Naive B cell (primary cell): ENCODE measurements around the gene TDRD9. TPM values are rescaled to one million over a fixed set of nuclear protein-coding genes. Genes with fewer than 3 reads are reported as not detected.
A peak's percentile ranks its signal among the peaks of the same experiment; 100 is the strongest.

Source experiments
- ATAC-seq, 2 donors: fragments of 150-1000 bp; cut with Tn5 transposase; 2 replicates each; pipeline ENCODE4 v1.10.0; 2021; ENCODE audit warnings: low read depth in 2 of 2, mild to moderate bottlenecking in 2 of 2, moderate library complexity in 2 of 2
- DNase-seq: peaks from one replicate; pipeline ENCODE4 v3.0.0; 2022
- H3K27ac Mint-ChIP-seq, 6 donors: one replicate each; pipeline ENCODE4 v1.8.0; 2020 to 2022; ENCODE audit warnings: mild to moderate bottlenecking in 6 of 6, mixed read lengths in 6 of 6, moderate library complexity in 5 of 6, inconsistent platforms in 2 of 6
- H3K27me3 Mint-ChIP-seq, 3 donors: one replicate each; pipeline ENCODE4 v1.8.0; 2021 to 2022; ENCODE audit warnings: mixed read lengths in 3 of 3, mild to moderate bottlenecking in 1 of 3
- H3K36me3 Mint-ChIP-seq, 2 donors: one replicate each; pipeline ENCODE4 v1.8.0; 2020 to 2022; ENCODE audit warnings: mixed read lengths in 2 of 2, inconsistent platforms in 1 of 2, mild to moderate bottlenecking in 1 of 2
- H3K4me1 Mint-ChIP-seq, 3 donors: one replicate each; pipeline ENCODE4 v1.8.0; 2020 to 2022; ENCODE audit warnings: mixed read lengths in 3 of 3, inconsistent platforms in 1 of 3, mild to moderate bottlenecking in 1 of 3, moderate library complexity in 1 of 3
- H3K4me3 Mint-ChIP-seq, 8 donors: one replicate each; pipeline ENCODE4 v1.8.0; 2020 to 2022; ENCODE audit warnings: mild to moderate bottlenecking in 8 of 8, mixed read lengths in 8 of 8, moderate library complexity in 8 of 8, inconsistent platforms in 2 of 8
- H3K9me3 Mint-ChIP-seq, 7 donors: one replicate each; pipeline ENCODE4 v1.8.0; 2020 to 2022; ENCODE audit warnings: mixed read lengths in 7 of 7, mild to moderate bottlenecking in 5 of 7, inconsistent platforms in 2 of 7, moderate library complexity in 1 of 7
- polyA plus RNA-seq, 6 donors: library from polyadenylated mRNA; unstranded; fragments of 300-500 nt; fragmentation: Illumina TruSeq; gene quantifications; one replicate each; pipeline ENCODE4 v1.2.3, GENCODE V29; 2021; ENCODE audit warnings: low read depth in 6 of 6

Gene TDRD9
- polyA plus RNA-seq, 6 donors from 2014 or later = 0.37 to 3.8 (median 0.85) TPM; not detected in 2

GRCh38 chr14:104085032-104085888, 157.0 kb downstream of the TDRD9 start, which contains the start of gene ASPG:
TSS of gene ASPG (plus strand) at chr14:104085700. CDS start at chr14:104085771, 71 bp downstream.
- ATAC-seq (peak in 1 of 2 donors; percentile 13), DNase-seq (no peak)
- peak within 1 kb of the TSS in 4 of 8 donors; percentile 21 to 60 (median 34) for H3K4me3 Mint-ChIP-seq
- peak within 1 kb of the TSS in 1 of 6 donors; percentile 74 for H3K27ac Mint-ChIP-seq
- peaks cover 16 to 58% (median 31%) of the 10 kb centered on the region in 3 donors for H3K27me3 Mint-ChIP-seq
- H3K4me1 Mint-ChIP-seq = peaks cover 0 to 4% (median 0%) of the 10 kb centered on the region in 3 donors
- no peaks in the 10 kb centered on the region for H3K9me3 Mint-ChIP-seq
- no peaks in the 10 kb centered on the region for H3K36me3 Mint-ChIP-seq

- no peak for ATAC-seq
- Mint-ChIP-seq H3K4me1 (peaks cover 0 to 4% (median 0%) of the 10 kb centered on the region in 3 donors), H3K4me3 (no peak overlapping the region), H3K9me3 (no peaks in the 10 kb centered on the region), H3K36me3 (no peaks in the 10 kb centered on the region), H3K27ac (no peak overlapping the region), H3K27me3 (peaks cover 16 to 58% (median 33%) of the 10 kb centered on the region in 3 donors)
- DNase-seq = no peak
Measured at GRCh38 chr14:104085889-104086201, 157.6 kb downstream of the TDRD9 start.

- Mint-ChIP-seq H3K9me3 (no peaks in the 10 kb centered on the region), H3K4me3 (no peak overlapping the region), H3K27me3 (peaks cover 16 to 60% (median 34%) of the 10 kb centered on the region in 3 donors), H3K36me3 (no peaks in the 10 kb centered on the region), H3K27ac (no peak overlapping the region), H3K4me1 (peaks cover 0 to 4% (median 0%) of the 10 kb centered on the region in 3 donors)
- no peak for DNase-seq
- ATAC-seq = no peak
Measured at GRCh38 chr14:104086210-104086660, 158.0 kb downstream of the TDRD9 start.

- no peak overlapping the region for H3K27ac Mint-ChIP-seq
- no peak for ATAC-seq
- peak overlapping the region in 2 of 8 donors; percentile 24 to 65 for H3K4me3 Mint-ChIP-seq
- no peak for DNase-seq
- no peaks in the 10 kb centered on the region for H3K9me3 Mint-ChIP-seq
- peaks cover 16 to 65% (median 41%) of the 10 kb centered on the region in 3 donors for H3K27me3 Mint-ChIP-seq
- peaks cover 0 to 4% (median 0%) of the 10 kb centered on the region in 3 donors for H3K4me1 Mint-ChIP-seq
- no peaks in the 10 kb centered on the region for H3K36me3 Mint-ChIP-seq
Measured at GRCh38 chr14:104086661-104087461, 158.6 kb downstream of the TDRD9 start.

GRCh38 chr14:104087505-104087904, 159.2 kb downstream of the TDRD9 start:
- Mint-ChIP-seq H3K36me3 (no peaks in the 10 kb centered on the region), H3K27ac (no peak overlapping the region), H3K9me3 (no peaks in the 10 kb centered on the region), H3K4me3 (no peak overlapping the region), H3K27me3 (peaks cover 16 to 61% (median 41%) of the 10 kb centered on the region in 3 donors), H3K4me1 (peaks cover 0 to 4% (median 0%) of the 10 kb centered on the region in 3 donors)
- no peak for ATAC-seq
- DNase-seq = no peak

GRCh38 chr14:104087981-104088850, 160.0 kb downstream of the TDRD9 start:
- Mint-ChIP-seq H3K27ac (no peak overlapping the region), H3K4me3 (no peak overlapping the region), H3K4me1 (peaks cover 0 to 4% (median 0%) of the 10 kb centered on the region in 3 donors), H3K9me3 (no peaks in the 10 kb centered on the region), H3K36me3 (no peaks in the 10 kb centered on the region), H3K27me3 (peaks cover 16 to 54% (median 35%) of the 10 kb centered on the region in 3 donors)
- DNase-seq (no peak), ATAC-seq (no peak)

- H3K4me3 Mint-ChIP-seq = peak overlapping the region in 1 of 8 donors; percentile 15
- H3K9me3 Mint-ChIP-seq = no peaks in the 10 kb centered on the region
- peaks cover 7 to 44% (median 34%) of the 10 kb centered on the region in 3 donors for H3K27me3 Mint-ChIP-seq
- DNase-seq (no peak), ATAC-seq (no peak)
- H3K36me3 Mint-ChIP-seq = no peaks in the 10 kb centered on the region
- peaks cover 5 to 6% (median 6%) of the 10 kb centered on the region in 3 donors for H3K4me1 Mint-ChIP-seq
- no peak overlapping the region for H3K27ac Mint-ChIP-seq
Measured at GRCh38 chr14:104090071-104090748, 162.0 kb downstream of the TDRD9 start.

GRCh38 chr14:104091061-104091926, 163.0 kb downstream of the TDRD9 start:
- Mint-ChIP-seq H3K9me3 (peaks cover 0 to 2% (median 0%) of the 10 kb centered on the region in 7 donors), H3K36me3 (no peaks in the 10 kb centered on the region), H3K4me3 (no peak overlapping the region), H3K27ac (no peak overlapping the region), H3K27me3 (peaks cover 7 to 41% (median 41%) of the 10 kb centered on the region in 3 donors), H3K4me1 (peaks cover 6 to 9% (median 9%) of the 10 kb centered on the region in 3 donors)
- DNase-seq (no peak), ATAC-seq (no peak)

- H3K36me3 Mint-ChIP-seq = no peaks in the 10 kb centered on the region
- ATAC-seq = no peak
- H3K27ac Mint-ChIP-seq = no peak overlapping the region
- H3K4me1 Mint-ChIP-seq = peaks cover 6 to 9% (median 9%) of the 10 kb centered on the region in 3 donors
- peaks cover 4 to 34% (median 32%) of the 10 kb centered on the region in 3 donors for H3K27me3 Mint-ChIP-seq
- no peak for DNase-seq
- H3K9me3 Mint-ChIP-seq = peaks cover 0 to 2% (median 0%) of the 10 kb centered on the region in 7 donors
- no peak overlapping the region for H3K4me3 Mint-ChIP-seq
Measured at GRCh38 chr14:104091927-104092771, 163.9 kb downstream of the TDRD9 start.

GRCh38 chr14:104092931-104093365, 164.7 kb downstream of the TDRD9 start:
- Mint-ChIP-seq H3K4me1 (peaks cover 6 to 9% (median 9%) of the 10 kb centered on the region in 3 donors), H3K4me3 (no peak overlapping the region), H3K27ac (no peak overlapping the region)

More at GRCh38 chr14:104092931-104093365, 164.7 kb downstream of the TDRD9 start:
- peaks cover 0 to 2% (median 0%) of the 10 kb centered on the region in 7 donors for H3K9me3 Mint-ChIP-seq
- ATAC-seq (no peak), DNase-seq (no peak)
- H3K27me3 Mint-ChIP-seq = peaks cover 4 to 29% (median 25%) of the 10 kb centered on the region in 3 donors
- H3K36me3 Mint-ChIP-seq = no peaks in the 10 kb centered on the region
